ENCODE data around the gene ESF1.

Gene ESF1

GRCh38 chr20:13672690-13673089 is 112.0 kb downstream of the ESF1 start:
- no peak for DNase-seq

- DNase-seq = no peak
Observed at GRCh38 chr20:13671916-13672378, 112.8 kb downstream of the ESF1 start.

- DNase-seq = no peak
Observed at GRCh38 chr20:13671512-13671911, 113.2 kb downstream of the ESF1 start.

GRCh38 chr20:13670160-13670559 is 114.6 kb downstream of the ESF1 start:
- no peak for DNase-seq

GRCh38 chr20:13665709-13666395 is 118.9 kb downstream of the ESF1 start:
- no peak for DNase-seq

All from AML-193 (cell line).